Astrocyte of the spinal cord (primary cell): ENCODE data around the gene CDON.

Source experiments
- DNase-seq: peaks from one replicate; pipeline ENCODE4 v3.0.0; 2011; ENCODE audit warnings: low read depth, low spot score
- H3K4me3 ChIP-seq: 2 replicates; pipeline ENCODE4 v1.5.1; 2011; ENCODE audit warnings: low read depth, mild to moderate bottlenecking, low read length, moderate library complexity
- CTCF ChIP-seq: IDR thresholded peaks from 2 replicates; pipeline ENCODE4 v1.5.1; 2012; ENCODE audit warnings: low read depth, mild to moderate bottlenecking, low read length, inconsistent platforms
- in situ Hi-C: cut with HindIII; loops from 2 replicates; pipeline ENCODE4 v1.10.0; 2017; ENCODE audit warnings: low sequenced_read_pairs

The CDON gene

GRCh38 chr11:125938418-125938817 lies 124.2 kb downstream of the CDON start:
- in situ Hi-C loops: loop anchor here (25.0 kb wide), 1 partner anchor 249 kb away; no protein-coding TSS in a partner anchor
- DNase-seq: no peak
- no peak overlapping the region for H3K4me3 ChIP-seq
- TF ChIP-seq CTCF: no peak

- H3K4me3 ChIP-seq: no peak overlapping the region
- DNase-seq: no peak
- TF ChIP-seq CTCF: no peak
- in situ Hi-C loops: loop anchor here (25.0 kb wide), 1 partner anchor 252 kb away; no protein-coding TSS in a partner anchor
Observed at GRCh38 chr11:125935618-125936199, 127.0 kb downstream of the CDON start.

GRCh38 chr11:125935056-125935455 lies 127.6 kb downstream of the CDON start:
- in situ Hi-C loops: loop anchor here (25.0 kb wide), 1 partner anchor 252 kb away; no protein-coding TSS in a partner anchor
- no peak overlapping the region for H3K4me3 ChIP-seq
- no peak for TF ChIP-seq CTCF
- no peak for DNase-seq

GRCh38 chr11:125934473-125934872 lies 128.2 kb downstream of the CDON start:
- no peak for DNase-seq
- TF ChIP-seq CTCF: no peak
- in situ Hi-C loops: loop anchor here (25.0 kb wide), 1 partner anchor 253 kb away; no protein-coding TSS in a partner anchor
- H3K4me3 ChIP-seq: no peak overlapping the region

GRCh38 chr11:125933030-125933813 lies 129.4 kb downstream of the CDON start:
- DNase-seq: no peak
- no peak for TF ChIP-seq CTCF
- in situ Hi-C loops: loop anchor here (25.0 kb wide), 1 partner anchor 254 kb away; no protein-coding TSS in a partner anchor
- no peak overlapping the region for H3K4me3 ChIP-seq

GRCh38 chr11:125932301-125932700 lies 130.4 kb downstream of the CDON start:
- in situ Hi-C loops: loop anchor here (25.0 kb wide), 1 partner anchor 255 kb away; no protein-coding TSS in a partner anchor
- DNase-seq: no peak
- no peak overlapping the region for H3K4me3 ChIP-seq
- no peak for TF ChIP-seq CTCF
